Measurements from ENCODE around the gene VTI1B.

Gene VTI1B

GRCh38 chr14:67668559-67668958 is 5.9 kb downstream of the VTI1B start:
- Histone ChIP-seq H3K27ac (no peak overlapping the region), H3K27me3 (replicated peaks) (no peaks in the 10 kb centered on the region), H3K36me3 (replicated peaks) (no peaks in the 10 kb centered on the region), H3K4me3 (ENCODE audit: low read depth, low read length) (no peak overlapping the region)
- in situ Hi-C loops (cut with HindIII; ENCODE audit: low pct_ligation_motif_present, low sequenced_read_pairs): no loop called here
- DNase-seq: no peak
- TF ChIP-seq, protein P1, sequence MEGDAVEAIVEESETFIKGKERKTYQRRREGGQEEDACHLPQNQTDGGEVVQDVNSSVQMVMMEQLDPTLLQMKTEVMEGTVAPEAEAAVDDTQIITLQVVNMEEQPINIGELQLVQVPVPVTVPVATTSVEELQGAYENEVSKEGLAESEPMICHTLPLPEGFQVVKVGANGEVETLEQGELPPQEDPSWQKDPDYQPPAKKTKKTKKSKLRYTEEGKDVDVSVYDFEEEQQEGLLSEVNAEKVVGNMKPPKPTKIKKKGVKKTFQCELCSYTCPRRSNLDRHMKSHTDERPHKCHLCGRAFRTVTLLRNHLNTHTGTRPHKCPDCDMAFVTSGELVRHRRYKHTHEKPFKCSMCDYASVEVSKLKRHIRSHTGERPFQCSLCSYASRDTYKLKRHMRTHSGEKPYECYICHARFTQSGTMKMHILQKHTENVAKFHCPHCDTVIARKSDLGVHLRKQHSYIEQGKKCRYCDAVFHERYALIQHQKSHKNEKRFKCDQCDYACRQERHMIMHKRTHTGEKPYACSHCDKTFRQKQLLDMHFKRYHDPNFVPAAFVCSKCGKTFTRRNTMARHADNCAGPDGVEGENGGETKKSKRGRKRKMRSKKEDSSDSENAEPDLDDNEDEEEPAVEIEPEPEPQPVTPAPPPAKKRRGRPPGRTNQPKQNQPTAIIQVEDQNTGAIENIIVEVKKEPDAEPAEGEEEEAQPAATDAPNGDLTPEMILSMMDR (IDR thresholded peaks at IDR 0.05; ENCODE audit: low read depth, low read length, missing control alignments): no peak

GRCh38 chr14:67666750-67667449 is 7.5 kb downstream of the VTI1B start:
- no peak overlapping the region for H3K4me3 ChIP-seq (ENCODE audit: low read depth, low read length)
- TF ChIP-seq, protein P1 (IDR thresholded peaks at IDR 0.05; ENCODE audit: low read depth, low read length, missing control alignments): peak; percentile 70
- in situ Hi-C loops (cut with HindIII; ENCODE audit: low pct_ligation_motif_present, low sequenced_read_pairs): no loop called here
- DNase-seq: peak; percentile 61
- no peaks in the 10 kb centered on the region for H3K27me3 ChIP-seq (replicated peaks)
- no peaks in the 10 kb centered on the region for H3K36me3 ChIP-seq (replicated peaks)
- no peak overlapping the region for H3K27ac ChIP-seq

- Histone ChIP-seq H3K36me3 (replicated peaks) (no peaks in the 10 kb centered on the region), H3K27me3 (replicated peaks) (no peaks in the 10 kb centered on the region), H3K4me3 (ENCODE audit: low read depth, low read length) (no peak overlapping the region), H3K27ac (no peak overlapping the region)
- in situ Hi-C loops (cut with HindIII; ENCODE audit: low pct_ligation_motif_present, low sequenced_read_pairs): no loop called here
- peak; percentile 35 for DNase-seq
- TF ChIP-seq, protein P1 (IDR thresholded peaks at IDR 0.05; ENCODE audit: low read depth, low read length, missing control alignments): no peak
These were observed 8.6 kb downstream of the VTI1B start for GRCh38 chr14:67665868-67666267.

DNA sequence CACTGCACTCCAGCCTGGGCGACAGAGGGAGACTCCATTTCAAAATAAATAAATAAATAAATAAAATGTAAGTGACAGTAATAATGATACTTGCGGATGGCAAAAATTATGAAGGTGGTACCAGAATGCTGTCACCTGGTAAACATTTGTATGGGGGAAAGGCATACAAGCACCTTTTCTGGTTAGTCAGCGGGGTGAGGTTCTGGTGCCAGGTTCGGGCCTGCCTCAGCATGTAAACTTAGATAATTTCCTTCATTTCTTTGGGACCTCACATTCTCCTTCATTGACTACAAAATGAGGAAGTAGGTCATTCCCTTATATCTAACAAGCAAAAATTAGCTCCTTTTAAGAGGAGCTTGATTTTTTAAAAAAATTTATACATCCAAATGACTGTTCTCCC is 10.8 kb downstream of the VTI1B start:
- H3K4me3 ChIP-seq (ENCODE audit: low read depth, low read length): no peak overlapping the region
- in situ Hi-C loops (cut with HindIII; ENCODE audit: low pct_ligation_motif_present, low sequenced_read_pairs): no loop called here
- no peak overlapping the region for H3K27ac ChIP-seq
- peaks cover 2% of the 10 kb centered on the region for H3K36me3 ChIP-seq (replicated peaks)
- TF ChIP-seq, protein P1 (IDR thresholded peaks at IDR 0.05; ENCODE audit: low read depth, low read length, missing control alignments): no peak
- no peaks in the 10 kb centered on the region for H3K27me3 ChIP-seq (replicated peaks)
- no peak for DNase-seq

- TF ChIP-seq, protein P1 (IDR thresholded peaks at IDR 0.05; ENCODE audit: low read depth, low read length, missing control alignments): no peak
- in situ Hi-C loops (cut with HindIII; ENCODE audit: low pct_ligation_motif_present, low sequenced_read_pairs): no loop called here
These were observed 20.7 kb downstream of the VTI1B start for GRCh38 chr14:67653651-67654280.

More at GRCh38 chr14:67653651-67654280, 20.7 kb downstream of the VTI1B start:
- peaks cover 58% of the 10 kb centered on the region for H3K36me3 ChIP-seq (replicated peaks)
- no peak overlapping the region for H3K4me3 ChIP-seq (ENCODE audit: low read depth, low read length)
- H3K27ac ChIP-seq: no peak overlapping the region
- no peaks in the 10 kb centered on the region for H3K27me3 ChIP-seq (replicated peaks)
- no peak for DNase-seq

Measured in brain microvascular endothelial cell (primary cell).